HepG2 (cell line): Measurements from ENCODE around the gene KRTAP5-6. TPM values are rescaled to one million over a fixed set of nuclear protein-coding genes. Genes with fewer than 3 reads are reported as not detected.

Experiments used
- ATAC-seq: fragments of 200-7000 bp; cut with Tn5 transposase; 3 replicates; pipeline ENCODE4 v1.9.1; 2020; ENCODE audit warnings: mild to moderate bottlenecking, moderate library complexity
- BruUV-seq: library from RNA; stranded (reverse); fragments of 400-500 nt; replicated peaks from 2 replicates; lab custom pipeline; 2021; lab: Mats Ljungman, UMichigan
- CTCF ChIA-PET: fragments of 300-600 bp; formaldehyde crosslinking; extraction: SDS; loops from one replicate; lab custom pipeline; 2021; ENCODE audit warnings: low total read pairs, inconsistent platforms, low intra/inter-chr PET ratio; lab: Yijun Ruan, JAX
- POLR2A ChIA-PET: fragments of 350-600 bp; sonication (Branson Sonifier 250); formaldehyde crosslinking; loops from one replicate; lab custom pipeline; 2020; ENCODE audit warnings: antibody characterized with exemption, inconsistent platforms; lab: Yijun Ruan, JAX
- DNase-seq: peaks from one replicate; pipeline ENCODE4 v3.0.0-alpha.2; 2015; ENCODE audit warnings: low spot score
- FAIRE-seq: peaks from 3 replicates; lab custom pipeline; 2011; peaks lifted over from hg19 to GRCh38; lab: Jason Lieb, UNC
- H2AFZ ChIP-seq: one replicate; pipeline ENCODE4 v1.6.1; 2011; ENCODE audit warnings: low read length, inconsistent platforms
- H3K27ac ChIP-seq: fragments of 300-600 bp; 3 replicates; pipeline ENCODE4 v1.8.0; 2011; ENCODE audit warnings: mixed run types, mild to moderate bottlenecking, mixed read lengths, low read length, inconsistent platforms; ENCODE audit not compliant: insufficient read depth; ENCODE audit errors: extremely low read length
- H3K27me3 ChIP-seq, 2 experiments: fragments of 200-600 bp in 1 of 2; 2 replicates in 1 of 2; 3 replicates in 1 of 2; pipeline versions ENCODE4 v1.6.0 to v1.8.0; 2011; ENCODE audit warnings: low read length in 2 of 2, mild to moderate bottlenecking in 2 of 2, moderate library complexity in 2 of 2, inconsistent platforms in 1 of 2; ENCODE audit not compliant: insufficient read depth in 2 of 2, control insufficient read depth in 1 of 2
- H3K36me3 ChIP-seq, 2 experiments: fragments of 200-600 bp in 1 of 2; replicated peaks in 1 of 2; 2 replicates in 1 of 2; 3 replicates in 1 of 2; pipeline versions ENCODE4 v1.5.1 to v1.8.0; 2011; ENCODE audit warnings: low read length in 2 of 2, inconsistent platforms in 1 of 2; ENCODE audit not compliant: insufficient read depth in 2 of 2, control insufficient read depth in 1 of 2
- H3K4me1 ChIP-seq: 2 replicates; pipeline ENCODE4 v1.5.1; 2012; ENCODE audit warnings: low read length, inconsistent platforms; ENCODE audit not compliant: insufficient read depth
- H3K4me2 ChIP-seq: 2 replicates; pipeline ENCODE4 v1.6.0; 2011; ENCODE audit warnings: low read depth, low read length, inconsistent platforms
- H3K4me3 ChIP-seq, 3 experiments: fragments of 200-600 bp in 1 of 3; sonication (generic), shearing (Covaris generic) in 1 of 3; replicated peaks in 1 of 3; 2 replicates each; pipeline ENCODE4 v1.5.1; 2011 to 2016; ENCODE audit warnings: low read length in 3 of 3, inconsistent platforms in 2 of 3, low read depth in 2 of 3, mild to moderate bottlenecking in 2 of 3, control low read depth in 1 of 3, mixed read lengths in 1 of 3; ENCODE audit not compliant: insufficient read depth in 1 of 3
- H3K79me2 ChIP-seq: one replicate; pipeline ENCODE4 v1.6.1; 2011; ENCODE audit warnings: low read length, inconsistent platforms; ENCODE audit not compliant: insufficient read depth
- H3K9ac ChIP-seq: 2 replicates; pipeline ENCODE4 v1.6.0; 2011; ENCODE audit warnings: mild to moderate bottlenecking, low read depth, low read length, inconsistent platforms; ENCODE audit not compliant: insufficient read depth
- H3K9me3 ChIP-seq: 2 replicates; pipeline ENCODE4 v1.5.1; 2012; ENCODE audit warnings: mild to moderate bottlenecking, low read length
- H4K20me1 ChIP-seq: 2 replicates; pipeline ENCODE4 v1.6.0; 2011; ENCODE audit warnings: inconsistent platforms, mild to moderate bottlenecking, low read length, moderate library complexity; ENCODE audit not compliant: insufficient read depth
- FOXP1 ChIP-seq, 2 experiments: fragments of 450-650 bp in 1 of 2; IDR thresholded peaks; 2 replicates each; pipeline ENCODE4 v1.6.1; 2017 to 2018; ENCODE audit warnings: antibody characterized with exemption in 1 of 2
- HES4 ChIP-seq: sonication (generic); formaldehyde crosslinking; IDR thresholded peaks from 2 replicates; pipeline ENCODE4 v1.9.0; 2021; ENCODE audit warnings: mild to moderate bottlenecking, missing genetic modification reagents, borderline replicate concordance
- SNAPC4 ChIP-seq: sonication (generic); formaldehyde crosslinking; IDR thresholded peaks from 2 replicates; pipeline ENCODE4 v1.4.0; 2020; ENCODE audit warnings: mild to moderate bottlenecking, missing genetic modification reagents
- TCF7 ChIP-seq: sonication (generic); IDR thresholded peaks from 2 replicates; pipeline ENCODE4 v1.6.1; 2016; ENCODE audit warnings: antibody characterized with exemption, low read depth
- ZNF205 ChIP-seq: IDR thresholded peaks from 2 replicates; pipeline ENCODE4 v1.6.1; 2018; ENCODE audit warnings: missing biosample characterization, missing genetic modification reagents
- WGBS: methylation state at CpG from one replicate; pipeline ENCODE4 v1.1.6; 2017; ENCODE audit warnings: low lambda C conversion rate; 5-methylcytosine and 5-hydroxymethylcytosine counted together
- in situ Hi-C: cut with HindIII; loops from 2 replicates; pipeline ENCODE4 v1.10.0; 2017; ENCODE audit warnings: low pct_unique_long_range_greater_than_20kb; ENCODE audit not compliant: extremely low pct_ligation_motif_present
- intact Hi-C: fragments of 100-400 bp; cut with micrococcal nuclease; formaldehyde crosslinking; loops from one replicate; pipeline ENCODE4 v1.10.0; 2022; ENCODE audit not compliant: unreplicated experiment
- polyA plus RNA-seq, 8 experiments: library from polyadenylated mRNA; depleted of rRNA in 3 of 8; stranded (reverse) in 7 of 8; unstranded in 1 of 8; fragments of >200 nt; fragmentation: Illumina TruSeq in 4 of 8; extraction: Trizol in 4 of 8; gene quantifications; 2 replicates each; pipeline versions ENCODE4 v1.2.1 to v1.2.3, GENCODE V29; 2011 to 2016; ENCODE audit warnings: low read depth in 4 of 8, missing spikeins in 1 of 8, mixed read lengths in 1 of 8; ENCODE audit not compliant: insufficient read depth in 1 of 8
- total RNA-seq, 5 experiments: library from RNA; depleted of rRNA; stranded (reverse); fragments of >200 nt; fragmentation: Illumina TruSeq; extraction: Trizol; gene quantifications; 2 replicates each; pipeline ENCODE4 v1.2.3, GENCODE V29; 2016; ENCODE audit warnings: low read depth in 1 of 5
- TF ChIP-seq, protein P1 (sequence below), 2 experiments: sonication (generic) in 1 of 2; formaldehyde crosslinking in 1 of 2; IDR thresholded peaks; 2 replicates each; pipeline versions ENCODE4 v1.4.0 to v1.6.1; 2018 to 2020; ENCODE audit warnings: missing genetic modification reagents in 2 of 2, borderline replicate concordance in 1 of 2, low read depth in 1 of 2, mild to moderate bottlenecking in 1 of 2, missing biosample characterization in 1 of 2
- TF ChIP-seq, protein P2 (sequence below): sonication (generic); formaldehyde crosslinking; IDR thresholded peaks from 2 replicates; pipeline ENCODE4 v1.4.0; 2020; ENCODE audit warnings: missing genetic modification reagents, borderline replicate concordance

The KRTAP5-6 gene
- total and polyA plus RNA-seq, 2 of the 13 experiments (the other 11 are each of a cell fraction or from before 2014, with no cell fraction given), result not detected

GRCh38 chr11:1660111-1660867 lies 36.7 kb upstream of the KRTAP5-6 start:
- no peak for DNase-seq
- BruUV-seq, result no TSS peak
- no peak overlapping the region for H2AFZ ChIP-seq
- H3K4me2 ChIP-seq, result peak overlapping the region; percentile 51
- peak overlapping the region; percentile 84 for H3K27ac ChIP-seq
- H3K4me1 ChIP-seq, result peaks cover 74% of the 10 kb centered on the region
- H3K36me3 ChIP-seq, result no peaks in the 10 kb centered on the region
- H3K27me3 ChIP-seq, result no peaks in the 10 kb centered on the region
- FAIRE-seq, result no peak
- no peaks in the 10 kb centered on the region for H3K79me2 ChIP-seq
- peak overlapping the region in 1 of 3 experiments; percentile 37; a peak in 1 of 6 replicates for H3K4me3 ChIP-seq
- no peaks in the 10 kb centered on the region for H3K9me3 ChIP-seq
- peak overlapping the region; percentile 76 for H3K9ac ChIP-seq
- ChIA-PET CTCF (no interaction called here), POLR2A (interaction anchor here (0.7 to 2.3 kb wide), 3 partner anchors 29 to 34 kb away, joined by 3 to 18 read pairs (median 4); no protein-coding TSS in a partner anchor)
- H4K20me1 ChIP-seq, result no peaks in the 10 kb centered on the region
- in situ Hi-C loops, result no loop called here
- ATAC-seq, result peak; percentile 20
- intact Hi-C loops, result no loop called here
- WGBS, result 87% methylated on average over 24 of the region's 24 CpGs
- TF ChIP-seq ZNF205 (CRISPR knock-in tag), result no peak
- no peak for TF ChIP-seq SNAPC4 (CRISPR knock-in tag)
- no peak for TF ChIP-seq FOXP1 (IDR thresholded peaks at IDR 0.05)
- TF ChIP-seq FOXP1 (CRISPR knock-in tag; IDR thresholded peaks at IDR 0.05), result no peak
- no peak for TF ChIP-seq TCF7
- TF ChIP-seq, protein P1, sequence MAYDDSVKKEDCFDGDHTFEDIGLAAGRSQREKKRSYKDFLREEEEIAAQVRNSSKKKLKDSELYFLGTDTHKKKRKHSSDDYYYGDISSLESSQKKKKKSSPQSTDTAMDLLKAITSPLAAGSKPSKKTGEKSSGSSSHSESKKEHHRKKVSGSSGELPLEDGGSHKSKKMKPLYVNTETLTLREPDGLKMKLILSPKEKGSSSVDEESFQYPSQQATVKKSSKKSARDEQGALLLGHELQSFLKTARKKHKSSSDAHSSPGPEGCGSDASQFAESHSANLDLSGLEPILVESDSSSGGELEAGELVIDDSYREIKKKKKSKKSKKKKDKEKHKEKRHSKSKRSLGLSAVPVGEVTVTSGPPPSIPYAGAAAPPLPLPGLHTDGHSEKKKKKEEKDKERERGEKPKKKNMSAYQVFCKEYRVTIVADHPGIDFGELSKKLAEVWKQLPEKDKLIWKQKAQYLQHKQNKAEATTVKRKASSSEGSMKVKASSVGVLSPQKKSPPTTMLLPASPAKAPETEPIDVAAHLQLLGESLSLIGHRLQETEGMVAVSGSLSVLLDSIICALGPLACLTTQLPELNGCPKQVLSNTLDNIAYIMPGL (CRISPR knock-in tag; IDR thresholded peaks at IDR 0.05; ENCODE audit: borderline replicate concordance in 1 of 2, low read depth in 1 of 2), result no peak
- TF ChIP-seq, protein P2, sequence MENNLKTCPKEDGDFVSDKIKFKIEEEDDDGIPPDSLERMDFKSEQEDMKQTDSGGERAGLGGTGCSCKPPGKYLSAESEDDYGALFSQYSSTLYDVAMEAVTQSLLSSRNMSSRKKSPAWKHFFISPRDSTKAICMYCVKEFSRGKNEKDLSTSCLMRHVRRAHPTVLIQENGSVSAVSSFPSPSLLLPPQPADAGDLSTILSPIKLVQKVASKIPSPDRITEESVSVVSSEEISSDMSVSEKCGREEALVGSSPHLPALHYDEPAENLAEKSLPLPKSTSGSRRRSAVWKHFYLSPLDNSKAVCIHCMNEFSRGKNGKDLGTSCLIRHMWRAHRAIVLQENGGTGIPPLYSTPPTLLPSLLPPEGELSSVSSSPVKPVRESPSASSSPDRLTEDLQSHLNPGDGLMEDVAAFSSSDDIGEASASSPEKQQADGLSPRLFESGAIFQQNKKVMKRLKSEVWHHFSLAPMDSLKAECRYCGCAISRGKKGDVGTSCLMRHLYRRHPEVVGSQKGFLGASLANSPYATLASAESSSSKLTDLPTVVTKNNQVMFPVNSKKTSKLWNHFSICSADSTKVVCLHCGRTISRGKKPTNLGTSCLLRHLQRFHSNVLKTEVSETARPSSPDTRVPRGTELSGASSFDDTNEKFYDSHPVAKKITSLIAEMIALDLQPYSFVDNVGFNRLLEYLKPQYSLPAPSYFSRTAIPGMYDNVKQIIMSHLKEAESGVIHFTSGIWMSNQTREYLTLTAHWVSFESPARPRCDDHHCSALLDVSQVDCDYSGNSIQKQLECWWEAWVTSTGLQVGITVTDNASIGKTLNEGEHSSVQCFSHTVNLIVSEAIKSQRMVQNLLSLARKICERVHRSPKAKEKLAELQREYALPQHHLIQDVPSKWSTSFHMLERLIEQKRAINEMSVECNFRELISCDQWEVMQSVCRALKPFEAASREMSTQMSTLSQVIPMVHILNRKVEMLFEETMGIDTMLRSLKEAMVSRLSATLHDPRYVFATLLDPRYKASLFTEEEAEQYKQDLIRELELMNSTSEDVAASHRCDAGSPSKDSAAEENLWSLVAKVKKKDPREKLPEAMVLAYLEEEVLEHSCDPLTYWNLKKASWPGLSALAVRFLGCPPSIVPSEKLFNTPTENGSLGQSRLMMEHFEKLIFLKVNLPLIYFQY, result no peak
- peak; percentile 44; the same call in 1 of the 2 replicates for TF ChIP-seq HES4
